HCEC 1CT (cell line): ENCODE results near the gene APOL1.
"Not testable (repeated sequence)": the region's sequence is repeated elsewhere in the genome, so short reads cannot be mapped to it uniquely, and the experiment has no call there.

Experiments
- DNase-seq: peaks from one replicate; pipeline ENCODE4 v3.0.0-alpha.2; 2017

The APOL1 gene

GRCh38 chr22:36226189-36226588 is 26.7 kb upstream of the APOL1 start:
- no peak for DNase-seq

- DNase-seq, result no peak
Observed at GRCh38 chr22:36227396-36227795, 25.5 kb upstream of the APOL1 start.

GRCh38 chr22:36227806-36228205 is 25.1 kb upstream of the APOL1 start:
- no peak for DNase-seq

GRCh38 chr22:36228369-36228768 is 24.6 kb upstream of the APOL1 start:
- DNase-seq, result not testable (repeated sequence)

GRCh38 chr22:36228944-36229343 is 24.0 kb upstream of the APOL1 start:
- DNase-seq, result no peak

GRCh38 chr22:36229649-36230048 is 23.3 kb upstream of the APOL1 start:
- not testable (repeated sequence) for DNase-seq

GRCh38 chr22:36231051-36231450 is 21.9 kb upstream of the APOL1 start:
- not testable (repeated sequence) for DNase-seq

- no peak for DNase-seq
Observed at GRCh38 chr22:36232715-36233401, 20.1 kb upstream of the APOL1 start.

GRCh38 chr22:36233796-36234195 is 19.1 kb upstream of the APOL1 start:
- no peak for DNase-seq

- no peak for DNase-seq
Observed at GRCh38 chr22:36234213-36234612, 18.7 kb upstream of the APOL1 start.

GRCh38 chr22:36234919-36235318 is 18.0 kb upstream of the APOL1 start:
- no peak for DNase-seq

GRCh38 chr22:36235585-36235984 is 17.3 kb upstream of the APOL1 start:
- no peak for DNase-seq

- no peak for DNase-seq
Observed at GRCh38 chr22:36236388-36237319, 16.3 kb upstream of the APOL1 start.

GRCh38 chr22:36237462-36238372 is 15.2 kb upstream of the APOL1 start:
- no peak for DNase-seq

- no peak for DNase-seq
Observed at GRCh38 chr22:36238373-36239149, 14.4 kb upstream of the APOL1 start.

- no peak for DNase-seq
Observed at GRCh38 chr22:36239150-36239400, 13.9 kb upstream of the APOL1 start.

GRCh38 chr22:36239401-36240171 is 13.3 kb upstream of the APOL1 start, which contains the start of gene APOL2:
APOL2 (minus strand) TSS chr22:36239527; CDS start chr22:36233162, 6,365 bp downstream.
- peak; percentile 94 for DNase-seq

GRCh38 chr22:36243986-36244385 is 8.9 kb upstream of the APOL1 start:
- no peak for DNase-seq

- DNase-seq, result no peak
Observed at GRCh38 chr22:36244522-36245391, 8.2 kb upstream of the APOL1 start.

- DNase-seq, result no peak
Observed at GRCh38 chr22:36245805-36246356, 7.1 kb upstream of the APOL1 start.
